Raji (cell line): ENCODE results near the gene OXER1.

Experiments
- POLR2A ChIP-seq: IDR thresholded peaks from 2 replicates; pipeline ENCODE4 v1.6.1; 2011; ENCODE audit warnings: low read depth, low read length, control low read depth; ENCODE audit not compliant: insufficient read depth

OXER1 gene, protein sequence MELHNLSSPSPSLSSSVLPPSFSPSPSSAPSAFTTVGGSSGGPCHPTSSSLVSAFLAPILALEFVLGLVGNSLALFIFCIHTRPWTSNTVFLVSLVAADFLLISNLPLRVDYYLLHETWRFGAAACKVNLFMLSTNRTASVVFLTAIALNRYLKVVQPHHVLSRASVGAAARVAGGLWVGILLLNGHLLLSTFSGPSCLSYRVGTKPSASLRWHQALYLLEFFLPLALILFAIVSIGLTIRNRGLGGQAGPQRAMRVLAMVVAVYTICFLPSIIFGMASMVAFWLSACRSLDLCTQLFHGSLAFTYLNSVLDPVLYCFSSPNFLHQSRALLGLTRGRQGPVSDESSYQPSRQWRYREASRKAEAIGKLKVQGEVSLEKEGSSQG

GRCh38 chr2:42764096-42764495 is at the start of gene OXER1:
Gene OXER1 (minus strand): TSS chr2:42764135. CDS start chr2:42764062, 73 bp downstream.
- TF ChIP-seq POLR2A: no peak

- no peak for TF ChIP-seq POLR2A
These were observed 49.1 kb upstream of the OXER1 start for GRCh38 chr2:42812899-42813479.

DNA sequence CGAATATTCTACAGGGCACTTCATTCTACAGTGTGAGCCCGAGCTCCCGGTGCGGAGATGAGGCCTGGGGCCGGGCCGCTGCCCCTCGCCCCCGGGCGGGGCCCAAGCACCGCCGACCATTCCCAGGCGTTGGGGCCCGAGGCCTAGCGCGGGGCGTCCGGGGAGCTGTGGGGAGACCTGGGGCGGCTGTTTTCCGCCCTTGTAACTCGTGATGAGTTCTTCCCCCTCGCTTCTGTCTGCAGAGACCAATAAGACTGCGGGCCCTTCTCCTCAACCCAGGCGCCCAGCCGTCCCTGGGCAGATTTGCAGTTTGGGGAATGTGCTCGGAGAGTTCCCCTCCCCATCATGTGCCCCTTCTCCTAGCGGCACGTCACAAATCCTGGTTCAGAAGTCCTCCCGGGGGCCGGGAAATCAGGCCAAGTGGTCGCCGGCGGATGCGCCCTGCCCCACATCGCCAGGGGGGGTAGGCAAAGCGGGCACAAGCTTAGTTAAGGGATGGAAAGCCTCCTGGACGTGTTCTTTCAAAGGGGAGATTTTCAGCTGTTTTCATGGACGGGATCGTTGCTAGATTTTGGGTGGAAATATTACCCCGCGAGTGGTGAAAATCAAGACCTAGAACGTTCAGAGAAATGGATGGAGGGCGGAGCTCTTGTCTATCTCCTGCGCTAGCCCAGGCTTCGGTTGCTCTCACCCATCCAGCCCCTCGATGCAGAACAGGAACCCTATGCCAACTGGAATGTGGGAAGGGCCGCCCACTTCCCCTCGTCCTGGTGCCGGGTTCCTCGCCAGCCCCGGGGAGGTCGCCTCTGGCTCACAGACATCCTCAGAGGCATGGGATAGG is 47.3 kb upstream of the OXER1 start:
- TF ChIP-seq POLR2A: no peak; the same call in 1 of the 2 replicates

DNA sequence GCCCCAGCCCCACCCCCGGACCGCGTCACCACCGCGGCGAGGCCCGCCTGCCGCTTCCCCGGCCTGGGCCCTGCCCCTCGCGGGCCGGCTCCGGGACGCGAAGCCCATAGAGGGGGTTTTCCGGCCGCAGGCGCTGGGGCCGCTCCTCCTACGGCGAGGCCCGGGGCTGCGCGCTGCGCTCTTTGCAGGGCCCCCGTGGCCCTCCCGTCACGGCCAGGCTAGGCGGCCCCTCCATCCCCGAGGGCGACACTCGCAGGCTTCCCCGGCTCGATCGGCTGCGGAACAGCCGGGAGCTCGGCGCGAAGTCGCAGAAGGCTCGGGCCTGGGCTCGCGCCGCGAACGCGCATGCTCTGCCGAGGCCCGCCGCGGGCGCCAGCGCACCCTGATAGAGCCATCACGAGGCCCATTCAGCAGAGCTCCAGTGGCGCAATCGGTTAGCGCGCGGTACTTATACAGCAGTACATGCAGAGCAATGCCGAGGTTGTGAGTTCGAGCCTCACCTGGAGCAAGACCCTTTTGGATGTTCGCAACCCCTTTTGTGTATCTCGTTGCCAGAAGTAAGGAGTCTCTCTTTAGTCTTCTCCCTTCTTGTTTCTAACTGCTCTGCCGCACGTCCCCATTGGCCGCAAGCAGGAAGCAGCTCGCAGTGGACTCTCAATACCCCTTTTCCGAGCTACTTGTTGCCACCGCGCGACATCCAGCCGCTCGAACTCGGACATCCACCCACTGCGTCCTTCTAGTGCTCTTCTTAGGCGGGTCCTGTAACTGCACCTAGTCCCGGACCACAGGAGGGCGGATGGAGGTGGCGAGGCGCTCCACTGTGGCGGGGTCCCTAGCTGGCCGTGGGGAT is 46.4 kb upstream of the OXER1 start:
- peak; percentile 77 for TF ChIP-seq POLR2A

GRCh38 chr2:42809819-42810120 is 45.8 kb upstream of the OXER1 start:
- TF ChIP-seq POLR2A: no peak

DNA sequence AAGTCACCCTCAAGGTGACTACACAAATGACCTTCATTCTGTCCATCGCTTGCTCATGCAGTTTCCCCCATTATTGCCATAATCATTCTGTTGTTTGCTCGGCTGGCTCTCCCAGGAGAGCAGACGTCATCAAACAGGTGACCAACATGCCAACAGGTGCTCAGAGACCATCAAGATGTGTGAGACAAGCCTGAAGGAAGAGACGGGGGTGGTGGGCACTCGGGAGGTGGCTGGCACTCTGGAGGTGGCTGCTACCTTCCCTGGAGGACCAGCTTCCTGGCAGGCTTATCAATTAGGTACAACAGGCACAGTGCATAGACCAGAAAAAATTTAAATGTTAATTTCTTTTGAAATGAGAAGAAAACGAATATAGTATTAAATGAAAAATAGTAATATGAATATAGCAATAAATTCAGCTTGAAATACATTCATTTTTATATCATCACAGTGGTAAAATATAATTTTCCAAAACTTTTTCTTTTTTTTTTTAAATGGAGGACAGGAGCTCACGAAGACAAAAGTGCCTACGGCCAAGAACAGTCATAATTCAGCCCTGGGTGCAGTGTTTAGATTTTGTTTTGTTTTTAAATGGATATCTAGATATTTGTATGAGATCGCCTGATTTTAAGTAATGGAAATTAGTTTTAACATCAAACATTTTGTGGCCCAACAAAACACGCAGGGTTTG is 45.3 kb upstream of the OXER1 start:
- no peak for TF ChIP-seq POLR2A

DNA sequence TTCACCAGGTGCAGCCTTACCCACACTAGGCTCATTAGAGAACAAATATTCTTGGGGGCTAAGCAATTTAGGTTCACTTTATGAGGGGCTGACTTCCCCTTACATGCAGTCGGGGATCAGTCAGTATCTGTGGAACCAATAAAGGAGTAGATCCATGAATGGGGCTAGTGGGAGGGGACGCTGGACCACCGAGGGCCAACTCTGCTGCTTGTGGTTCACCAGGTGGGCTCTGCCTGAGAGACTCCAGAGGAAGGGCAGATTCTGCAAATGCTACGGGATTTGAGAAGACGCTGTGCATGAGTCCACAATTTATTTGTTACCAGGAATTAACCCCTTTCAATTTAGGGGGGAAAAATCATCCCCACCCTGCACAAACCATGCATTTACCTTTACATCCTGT is 44.4 kb upstream of the OXER1 start:
- no peak for TF ChIP-seq POLR2A

- TF ChIP-seq POLR2A: no peak
These were observed 42.9 kb upstream of the OXER1 start for GRCh38 chr2:42806786-42807185.

- TF ChIP-seq POLR2A: no peak
These were observed 41.0 kb upstream of the OXER1 start for GRCh38 chr2:42804891-42805290.

- TF ChIP-seq POLR2A: no peak
These were observed 40.4 kb upstream of the OXER1 start for GRCh38 chr2:42804338-42804737.

GRCh38 chr2:42802150-42802549 is 38.2 kb upstream of the OXER1 start:
- TF ChIP-seq POLR2A: no peak

DNA sequence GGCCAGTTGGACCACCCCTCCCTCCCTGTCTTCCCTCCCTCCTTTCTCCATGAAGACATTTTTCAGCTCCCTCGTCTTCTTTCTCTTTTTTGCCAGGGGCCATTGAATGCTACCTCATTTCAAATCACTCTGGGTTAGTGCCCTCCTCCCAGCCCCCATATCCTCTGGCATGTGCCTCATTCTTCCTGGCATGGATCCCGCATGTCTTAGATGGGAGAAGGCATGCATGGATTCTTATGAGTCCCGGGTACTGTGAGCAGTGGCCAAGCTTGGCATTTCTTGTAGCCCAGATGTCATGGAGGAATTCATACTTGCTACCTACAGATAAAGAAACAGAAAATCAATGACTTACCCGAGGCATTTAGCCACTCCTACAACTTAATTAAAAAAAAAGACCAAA is 37.4 kb upstream of the OXER1 start:
- no peak for TF ChIP-seq POLR2A

DNA sequence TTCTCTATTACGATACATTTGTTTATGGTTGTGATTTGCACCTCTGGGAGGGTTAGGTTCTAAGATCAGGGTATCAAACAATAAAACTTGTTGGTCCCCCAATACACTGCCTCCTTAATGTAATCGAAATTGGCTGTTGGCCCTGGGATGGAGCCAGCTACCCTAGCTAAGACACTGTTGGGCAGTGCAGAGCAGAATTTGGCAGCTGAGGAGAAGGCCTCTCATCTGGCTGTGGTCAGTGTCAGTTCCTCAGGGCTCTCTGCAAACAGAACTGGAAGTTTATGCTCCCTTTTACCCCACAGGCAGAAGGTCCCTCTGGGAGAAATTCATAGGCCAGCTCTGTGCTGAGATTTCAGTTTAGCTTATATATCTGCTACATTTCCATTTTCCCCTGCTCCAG is 37.0 kb upstream of the OXER1 start:
- no peak for TF ChIP-seq POLR2A

DNA sequence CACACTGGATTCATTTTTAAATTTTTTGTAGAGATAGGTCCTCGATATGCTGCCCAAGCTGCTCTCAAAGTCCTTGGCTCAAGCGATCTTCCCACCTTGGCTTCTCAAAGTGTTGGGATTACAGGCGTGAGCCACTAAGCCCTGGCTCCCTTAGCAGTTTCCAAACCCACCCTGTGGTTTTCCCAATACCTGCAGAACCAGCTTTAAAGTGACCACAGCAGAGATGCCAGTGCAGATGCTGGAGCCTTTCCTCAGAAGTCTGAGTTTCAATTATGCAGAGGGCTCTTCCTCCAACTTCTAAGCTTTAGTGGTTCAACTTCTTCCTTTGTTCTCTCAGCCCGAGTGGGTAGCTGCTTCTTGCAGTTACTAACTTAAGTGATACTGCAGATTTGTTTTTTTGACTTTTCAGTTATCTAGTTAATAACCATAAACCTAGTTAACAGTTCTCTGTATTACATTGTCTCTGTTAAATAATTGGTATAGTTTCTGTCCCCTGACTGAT is 36.6 kb upstream of the OXER1 start:
- TF ChIP-seq POLR2A: no peak
